Naive B cell (primary cell): Measurements from ENCODE around the gene PTPN5. TPM values are rescaled to one million over a fixed set of nuclear protein-coding genes. Genes with fewer than 3 reads are reported as not detected.
"Not testable (repeated sequence)": the region's sequence is repeated elsewhere in the genome, so short reads cannot be mapped to it uniquely, and the experiment has no call there.

ENCODE experiments used
- ATAC-seq, 2 donors: fragments of 150-1000 bp; cut with Tn5 transposase; 2 replicates each; pipeline ENCODE4 v1.10.0; 2021; ENCODE audit warnings: low read depth in 2 of 2, mild to moderate bottlenecking in 2 of 2, moderate library complexity in 2 of 2
- DNase-seq: peaks from one replicate; pipeline ENCODE4 v3.0.0; 2022
- H3K27ac Mint-ChIP-seq, 6 donors: one replicate each; pipeline ENCODE4 v1.8.0; 2020 to 2022; ENCODE audit warnings: mild to moderate bottlenecking in 6 of 6, mixed read lengths in 6 of 6, moderate library complexity in 5 of 6, inconsistent platforms in 2 of 6
- H3K27me3 Mint-ChIP-seq, 3 donors: one replicate each; pipeline ENCODE4 v1.8.0; 2021 to 2022; ENCODE audit warnings: mixed read lengths in 3 of 3, mild to moderate bottlenecking in 1 of 3
- H3K36me3 Mint-ChIP-seq, 2 donors: one replicate each; pipeline ENCODE4 v1.8.0; 2020 to 2022; ENCODE audit warnings: mixed read lengths in 2 of 2, inconsistent platforms in 1 of 2, mild to moderate bottlenecking in 1 of 2
- H3K4me1 Mint-ChIP-seq, 3 donors: one replicate each; pipeline ENCODE4 v1.8.0; 2020 to 2022; ENCODE audit warnings: mixed read lengths in 3 of 3, inconsistent platforms in 1 of 3, mild to moderate bottlenecking in 1 of 3, moderate library complexity in 1 of 3
- H3K4me3 Mint-ChIP-seq, 8 donors: one replicate each; pipeline ENCODE4 v1.8.0; 2020 to 2022; ENCODE audit warnings: mild to moderate bottlenecking in 8 of 8, mixed read lengths in 8 of 8, moderate library complexity in 8 of 8, inconsistent platforms in 2 of 8
- H3K9me3 Mint-ChIP-seq, 7 donors: one replicate each; pipeline ENCODE4 v1.8.0; 2020 to 2022; ENCODE audit warnings: mixed read lengths in 7 of 7, mild to moderate bottlenecking in 5 of 7, inconsistent platforms in 2 of 7, moderate library complexity in 1 of 7
- polyA plus RNA-seq, 6 donors: library from polyadenylated mRNA; unstranded; fragments of 300-500 nt; fragmentation: Illumina TruSeq; gene quantifications; one replicate each; pipeline ENCODE4 v1.2.3, GENCODE V29; 2021; ENCODE audit warnings: low read depth in 6 of 6

PTPN5 gene
- polyA plus RNA-seq, 6 donors from 2014 or later: not detected

DNA sequence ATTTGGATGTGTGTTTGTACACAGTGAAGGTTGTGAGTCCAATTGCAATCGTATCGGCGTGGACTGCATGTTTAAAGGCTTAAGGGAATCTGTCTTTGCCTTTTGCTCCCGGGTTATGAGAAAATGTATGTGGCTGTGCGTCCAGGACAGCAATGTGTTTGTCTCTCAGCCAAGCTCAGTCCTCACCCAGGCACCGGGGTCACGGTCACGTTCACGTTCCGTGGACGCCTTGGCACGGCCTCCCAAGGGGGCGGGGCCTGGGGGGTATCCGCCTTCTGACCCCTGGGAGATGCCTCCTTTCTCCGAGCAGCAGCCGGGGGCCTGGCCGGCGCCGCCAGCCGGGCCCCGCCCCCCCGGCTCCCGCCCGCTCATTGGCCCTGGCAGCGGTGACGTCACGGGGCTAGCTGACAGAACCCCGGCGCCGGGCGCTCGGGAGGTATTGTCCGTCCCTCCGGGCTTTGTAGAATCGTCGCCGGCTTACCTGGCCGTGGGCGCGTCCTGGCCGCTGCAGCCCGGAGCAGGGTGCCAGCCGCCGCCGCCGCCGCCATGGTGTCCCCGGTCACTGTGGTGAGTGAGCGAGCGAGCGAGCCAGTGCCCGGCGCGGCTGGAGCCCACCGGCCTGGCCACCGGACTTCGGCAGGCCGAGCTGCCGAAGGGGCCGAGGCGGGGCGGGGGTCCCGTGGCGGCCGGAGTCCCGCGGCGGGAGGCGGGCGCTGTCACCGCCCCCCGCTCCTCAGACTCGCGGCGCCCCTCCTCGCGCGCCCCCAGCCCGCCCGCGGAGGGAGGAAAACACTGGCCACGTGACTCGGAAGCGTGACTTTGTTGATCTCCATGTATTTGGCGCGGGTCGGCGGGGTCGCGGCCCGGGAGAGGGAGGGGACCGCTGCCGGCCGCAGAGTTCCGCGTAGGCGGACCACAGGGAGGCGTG is 93.0 kb downstream of the PTPN5 start, which contains the start of gene TMEM86A:
TSS of gene TMEM86A (plus strand) at position 439 of the 928 bp plus-strand sequence. CDS start at position 547, 108 bp downstream.
- peak within 1 kb of the TSS in 4 of 6 donors; percentile 32 to 80 (median 67) for H3K27ac Mint-ChIP-seq
- peaks cover 17 to 20% (median 19%) of the 10 kb centered on the region in 3 donors for H3K4me1 Mint-ChIP-seq
- peak; percentile 92 to 93 for ATAC-seq
- H3K36me3 Mint-ChIP-seq: peaks cover 4% of the 10 kb centered on the region in 2 donors
- peaks cover 2 to 30% (median 4%) of the 10 kb centered on the region in 3 donors for H3K27me3 Mint-ChIP-seq
- H3K4me3 Mint-ChIP-seq: peak within 1 kb of the TSS; percentile 76 to 91 (median 85)
- H3K9me3 Mint-ChIP-seq: no peaks in the 10 kb centered on the region
- peak; percentile 82 for DNase-seq

DNA sequence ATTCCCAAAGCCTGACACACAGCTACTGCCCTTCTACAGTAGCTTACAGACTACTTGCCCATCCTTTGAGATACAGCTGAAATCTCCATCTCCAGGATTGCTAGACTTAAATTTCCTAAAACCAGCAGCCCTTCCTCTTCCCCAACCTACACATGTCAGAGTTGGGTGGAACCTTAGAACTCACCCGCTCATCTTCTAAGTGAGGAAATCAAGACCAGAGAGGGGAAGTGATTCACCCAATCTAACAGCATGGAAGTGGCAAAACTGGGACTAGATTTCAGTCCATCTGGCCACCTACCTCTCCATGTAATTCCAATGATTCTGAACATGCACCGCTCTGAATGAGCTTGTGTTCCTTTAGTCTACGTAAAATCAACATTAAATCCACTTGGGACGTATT is 94.0 kb downstream of the PTPN5 start:
- Mint-ChIP-seq H3K4me3 (peak overlapping the region in 4 of 8 donors; percentile 13 to 82 (median 74)), H3K27me3 (peaks cover 4 to 21% (median 4%) of the 10 kb centered on the region in 3 donors), H3K36me3 (peaks cover 0 to 5% of the 10 kb centered on the region in 2 donors), H3K4me1 (peaks cover 17 to 20% (median 19%) of the 10 kb centered on the region in 3 donors), H3K9me3 (no peaks in the 10 kb centered on the region), H3K27ac (peak overlapping the region in 2 of 6 donors; percentile 65 to 80)
- no peak for DNase-seq
- no peak for ATAC-seq

DNA sequence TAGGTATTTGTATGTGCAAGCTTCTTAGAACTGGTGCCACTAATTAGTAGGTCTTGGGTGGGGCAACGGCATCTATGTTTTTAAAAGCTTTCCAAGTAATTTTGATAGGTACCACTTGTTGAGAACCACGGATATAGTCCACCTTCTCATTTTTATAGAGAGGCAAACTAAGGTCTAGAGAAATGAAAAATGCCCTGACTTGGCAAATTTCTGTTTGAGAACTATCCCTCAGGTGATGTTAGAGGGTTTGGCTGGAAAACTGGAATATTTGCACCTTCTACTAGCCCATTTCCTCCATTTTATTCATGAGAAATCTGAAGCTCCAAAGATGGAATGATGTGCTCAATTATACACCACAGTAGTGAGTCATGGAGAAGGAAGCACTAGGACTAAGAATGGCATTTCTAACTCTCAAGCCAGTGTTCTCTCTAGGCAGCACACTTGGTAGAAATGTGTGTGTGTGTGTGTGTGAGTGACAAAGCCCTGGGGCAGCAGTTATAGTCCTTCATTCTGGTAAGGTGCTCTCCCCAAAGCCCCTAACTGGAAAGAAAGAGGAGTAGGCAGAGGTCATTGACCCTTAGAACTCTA is 94.9 kb downstream of the PTPN5 start:
- Mint-ChIP-seq H3K36me3 (peaks cover 0 to 5% of the 10 kb centered on the region in 2 donors), H3K27me3 (peaks cover 4 to 16% (median 4%) of the 10 kb centered on the region in 3 donors), H3K4me3 (peak overlapping the region in 3 of 8 donors; percentile 1 to 59 (median 51)), H3K9me3 (no peaks in the 10 kb centered on the region), H3K27ac (no peak overlapping the region), H3K4me1 (peaks cover 17 to 20% (median 19%) of the 10 kb centered on the region in 3 donors)
- ATAC-seq (no peak), DNase-seq (no peak)

DNA sequence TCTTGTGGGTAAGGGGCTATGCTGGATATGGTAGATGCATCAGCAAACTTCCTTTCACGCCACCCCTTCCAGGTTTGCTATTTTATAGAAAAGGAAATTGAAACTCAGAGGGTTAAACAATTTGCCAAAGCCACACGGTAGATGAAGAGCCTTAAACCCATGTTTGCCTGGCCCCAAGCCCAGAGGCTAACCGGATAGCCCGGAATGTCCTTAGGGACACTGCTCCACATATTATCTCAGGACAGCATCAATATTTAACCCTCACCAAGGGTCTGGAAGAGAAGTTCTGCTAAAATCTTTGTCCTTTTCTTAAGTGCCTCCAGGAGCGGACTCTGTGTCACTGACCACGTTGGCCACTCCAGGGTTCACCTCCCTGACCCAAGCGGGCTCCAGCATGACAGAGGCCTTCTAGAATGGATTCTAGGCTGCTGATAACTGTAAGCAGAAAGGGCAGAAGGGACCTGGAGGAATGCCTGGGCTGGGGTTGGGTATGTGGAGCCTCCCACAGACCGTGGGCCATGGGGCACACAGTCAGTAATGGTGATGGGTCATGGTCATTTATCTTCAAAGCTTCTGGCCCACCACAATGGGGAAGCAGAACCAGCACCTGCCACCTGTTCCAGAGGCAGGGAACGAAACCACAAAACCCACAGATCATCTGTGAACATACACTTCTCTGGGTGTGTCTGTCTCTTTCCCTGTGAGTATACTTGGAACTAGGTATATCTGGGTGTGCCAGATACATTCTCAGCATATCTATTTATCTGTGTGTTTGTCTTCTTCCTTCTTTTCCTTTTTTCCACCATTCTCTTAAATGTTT is 98.4 kb downstream of the PTPN5 start:
- H3K27ac Mint-ChIP-seq: no peak overlapping the region

DNA sequence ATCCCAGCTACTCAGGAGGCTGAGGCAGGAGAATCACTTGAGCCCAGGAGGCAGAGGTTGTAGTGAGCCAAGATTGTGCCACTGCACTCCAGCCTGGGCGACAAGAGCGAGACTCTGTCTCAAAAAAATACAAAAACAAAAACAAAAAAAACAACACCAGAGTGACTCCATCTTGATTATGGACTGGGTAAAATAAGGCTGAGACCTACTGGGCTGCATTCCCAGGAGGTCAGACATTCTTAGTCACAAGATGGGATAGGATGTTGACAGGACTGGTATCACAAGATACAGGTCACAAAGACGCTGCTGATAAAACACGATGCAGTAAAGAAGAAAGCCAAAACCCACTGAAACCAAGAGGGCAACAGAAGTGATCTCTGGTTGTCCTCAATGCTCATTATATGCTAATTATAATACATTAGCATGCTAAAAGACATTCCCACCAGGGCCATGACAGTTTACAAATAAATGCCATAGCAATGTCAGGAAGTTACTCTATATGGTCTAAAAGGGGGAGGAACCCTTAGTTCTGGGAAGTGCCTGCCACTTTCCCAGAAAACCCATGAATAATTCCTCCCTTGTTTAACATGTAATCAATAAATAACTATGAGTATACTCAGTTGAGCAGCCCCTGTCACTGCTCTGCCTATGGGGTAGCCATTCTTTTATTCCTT is 100.0 kb downstream of the PTPN5 start:
- not testable (repeated sequence) for ATAC-seq, H3K4me1 Mint-ChIP-seq, H3K9me3 Mint-ChIP-seq, DNase-seq, H3K27me3 Mint-ChIP-seq, H3K4me3 Mint-ChIP-seq, H3K36me3 Mint-ChIP-seq, H3K27ac Mint-ChIP-seq

More for the DNA sequence above, 98.4 kb downstream of the PTPN5 start:
- H3K27me3 Mint-ChIP-seq: peaks cover 0 to 4% (median 0%) of the 10 kb centered on the region in 3 donors
- no peaks in the 10 kb centered on the region for H3K9me3 Mint-ChIP-seq
- H3K4me3 Mint-ChIP-seq: no peak overlapping the region
- H3K4me1 Mint-ChIP-seq: peaks cover 2 to 6% (median 5%) of the 10 kb centered on the region in 3 donors
- H3K36me3 Mint-ChIP-seq: peaks cover 0 to 5% of the 10 kb centered on the region in 2 donors
- ATAC-seq: no peak
- no peak for DNase-seq

DNA sequence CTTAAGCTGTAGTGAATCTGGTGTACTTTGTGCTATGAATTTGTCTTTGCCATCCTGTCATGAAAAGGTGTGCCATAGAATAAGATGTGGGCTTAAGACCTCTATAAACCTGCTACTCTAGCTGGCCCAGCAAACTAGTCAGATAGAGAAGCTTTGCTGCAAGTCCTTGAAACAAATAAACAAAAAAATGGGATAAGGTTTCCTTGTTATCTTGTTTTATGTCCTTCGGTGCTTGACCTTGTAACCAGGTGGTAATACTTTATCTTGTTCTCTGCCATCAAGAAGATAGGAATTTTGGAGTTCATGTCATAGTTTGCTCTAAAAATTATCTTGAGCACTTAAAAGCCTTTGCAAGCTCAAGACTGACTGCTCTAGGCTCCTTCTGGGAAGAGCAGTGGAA is 107.3 kb downstream of the PTPN5 start:
- Mint-ChIP-seq H3K36me3 (no peaks in the 10 kb centered on the region), H3K27me3 (peaks cover 0 to 36% (median 4%) of the 10 kb centered on the region in 3 donors), H3K4me3 (no peak overlapping the region), H3K9me3 (no peaks in the 10 kb centered on the region), H3K4me1 (no peaks in the 10 kb centered on the region), H3K27ac (no peak overlapping the region)
- no peak for ATAC-seq
- DNase-seq: no peak

DNA sequence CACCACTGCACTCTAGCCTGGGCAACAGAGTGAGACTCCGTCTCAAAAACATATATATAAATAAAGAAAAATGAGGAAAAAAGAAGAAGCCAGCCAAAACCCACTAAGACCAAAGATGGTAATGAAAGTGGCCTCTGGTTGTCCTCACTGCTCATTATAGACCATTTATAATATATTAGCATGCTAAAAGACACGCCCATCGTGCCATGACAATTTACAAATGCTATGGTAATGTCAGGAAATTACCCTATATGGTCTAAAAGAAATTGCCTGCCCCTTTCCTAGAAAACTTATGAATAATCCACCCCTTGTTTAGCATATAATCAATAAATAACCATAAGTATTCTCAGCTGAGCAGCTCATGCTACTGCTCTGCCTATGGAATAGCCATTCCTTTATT is 109.1 kb downstream of the PTPN5 start:
- DNase-seq: no peak
- ATAC-seq: no peak
- Mint-ChIP-seq H3K27ac (no peak overlapping the region), H3K4me3 (no peak overlapping the region), H3K36me3 (no peaks in the 10 kb centered on the region), H3K27me3 (peaks cover 0 to 39% (median 7%) of the 10 kb centered on the region in 3 donors), H3K9me3 (no peaks in the 10 kb centered on the region), H3K4me1 (no peaks in the 10 kb centered on the region)

DNA sequence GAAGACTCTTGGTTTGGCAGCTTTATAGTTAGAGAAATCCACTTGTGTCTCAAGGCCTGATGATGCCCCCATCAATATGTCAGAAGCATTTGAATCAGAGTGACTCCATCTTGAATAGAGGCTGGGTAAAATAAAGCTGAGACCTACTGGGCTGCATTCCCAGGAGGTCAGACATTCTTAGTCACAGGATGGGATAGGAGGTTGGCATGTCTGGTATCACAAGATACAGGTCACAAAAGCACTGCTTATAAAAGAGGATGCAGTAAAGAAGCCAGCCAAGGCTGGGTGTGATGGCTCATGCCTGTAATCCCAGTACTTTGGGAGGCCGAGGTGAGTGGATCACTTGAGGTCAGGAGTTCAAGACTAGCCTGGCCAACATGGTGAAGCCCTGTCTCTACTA is 109.6 kb downstream of the PTPN5 start:
- H3K4me1 Mint-ChIP-seq: not testable (repeated sequence)
- peaks cover 0 to 39% (median 7%) of the 10 kb centered on the region in 3 donors for H3K27me3 Mint-ChIP-seq

More for the DNA sequence above, 109.6 kb downstream of the PTPN5 start:
- DNase-seq, ATAC-seq, H3K27ac Mint-ChIP-seq, H3K9me3 Mint-ChIP-seq, H3K36me3 Mint-ChIP-seq: not testable (repeated sequence)
- H3K4me3 Mint-ChIP-seq: peak overlapping the region in 1 of 8 donors; percentile 22

Other genes starting within 250 kb of the PTPN5 start
- 10 to 100 TPM in 2 of 6 donors, 1 to 10 TPM in 4; 6.6 to 12.4 (median 8.9) TPM for gene UEVLD, start 203.1 kb downstream of the PTPN5 start, polyA plus RNA-seq
- gene MISFA, start 192.0 kb downstream of the PTPN5 start, polyA plus RNA-seq: under 1 TPM in 5 of 6 donors, not detected in 1; 0.43 to 0.94 (median 0.51) TPM
- gene SPTY2D1, start 157.5 kb downstream of the PTPN5 start, polyA plus RNA-seq: 10 to 100 TPM in 4 of 6 donors, 1 to 10 TPM in 2; 3.8 to 15.5 (median 10.9) TPM
- 1 to 10 TPM in 1 of 6 donors, under 1 TPM in 4, not detected in 1; 0.45 to 1.1 (median 0.81) TPM for gene TMEM86A, start 93.0 kb downstream of the PTPN5 start, polyA plus RNA-seq
- 1 to 10 TPM; 1.8 to 3.9 (median 2.9) TPM for gene IGSF22, start 65.6 kb downstream of the PTPN5 start, polyA plus RNA-seq
- gene MRGPRX1, start 147.6 kb upstream of the PTPN5 start, polyA plus RNA-seq: not detected